Activated B cell treated with CpG ODN at 0.5 μM for 24 hours (primary cell): ENCODE data around the gene LSM2. TPM values are rescaled to one million over a fixed set of nuclear protein-coding genes. Genes with fewer than 3 reads are reported as not detected.

Experiments
- ATAC-seq: fragments of 200-7000 bp; cut with Tn5 transposase; one replicate; pipeline ENCODE4 v1.10.0; 2021; ENCODE audit warnings: low read depth, mild to moderate bottlenecking, moderate library complexity
- CTCF ChIA-PET: fragments of 350-600 bp; sonication (Branson Sonifier 250); formaldehyde crosslinking; loops from one replicate; lab custom pipeline; 2021; ENCODE audit warnings: antibody characterized with exemption; lab: Charles Lee
- POLR2A ChIA-PET: fragments of 350-600 bp; sonication (Branson Sonifier 250); formaldehyde crosslinking; loops from one replicate; lab custom pipeline; 2021; ENCODE audit warnings: antibody characterized with exemption; lab: Charles Lee
- DNase-seq: peaks from one replicate; pipeline ENCODE4 v3.0.0; 2022
- H3K27ac Mint-ChIP-seq: one replicate; pipeline ENCODE4 v1.8.0; 2020; ENCODE audit warnings: mixed read lengths
- H3K27me3 Mint-ChIP-seq: one replicate; pipeline ENCODE4 v1.8.0; 2021; ENCODE audit warnings: mixed read lengths
- H3K36me3 Mint-ChIP-seq: one replicate; pipeline ENCODE4 v1.8.0; 2021; ENCODE audit warnings: low read depth, mixed read lengths
- H3K4me1 Mint-ChIP-seq: one replicate; pipeline ENCODE4 v1.8.0; 2021; ENCODE audit warnings: mixed read lengths
- H3K4me3 Mint-ChIP-seq: one replicate; pipeline ENCODE4 v1.8.0; 2020; ENCODE audit warnings: mild to moderate bottlenecking, mixed read lengths
- H3K9me3 Mint-ChIP-seq: one replicate; pipeline ENCODE4 v1.8.0; 2020; ENCODE audit warnings: mixed read lengths
- CTCF ChIP-seq: fragments of 200-600 bp; IDR thresholded peaks from one replicate; pipeline ENCODE4 v1.8.0; 2022; ENCODE audit warnings: antibody characterized with exemption, mild to moderate bottlenecking
- intact Hi-C: fragments of 100-400 bp; cut with micrococcal nuclease; formaldehyde crosslinking; loops from one replicate; pipeline ENCODE4 v1.15.1; 2024
- total RNA-seq: library from RNA; stranded (reverse); gene quantifications from 2 replicates; pipeline ENCODE4 v1.2.3, GENCODE V29; 2022

The LSM2 gene
- total RNA-seq, 1 donor from 2014 or later = 61.8 TPM

- DNase-seq = no peak
- no peak for TF ChIP-seq CTCF
- POLR2A ChIA-PET = interaction anchor here (0.6 to 4.4 kb wide), 7 partner anchors 14 to 131 kb away, joined by 3 to 43 read pairs (median 7); partner anchors contain the start of genes C6orf47, CLIC1, LSM2 and MSH5
- H3K27ac Mint-ChIP-seq = peak overlapping the region; percentile 72
- ATAC-seq = no peak
- CTCF ChIA-PET = interaction anchor here (0.6 to 1.6 kb wide), 10 partner anchors 9 to 208 kb away, joined by 3 to 8 read pairs (median 4); partner anchors contain the start of genes CLIC1, DDAH2, LSM2 and MSH5
- intact Hi-C loops = loop anchor here (1.0 kb wide), 1 partner anchor 244 kb away; the partner anchor contains the start of gene NFKBIL1
- peaks cover 67% of the 10 kb centered on the region for H3K4me1 Mint-ChIP-seq
- H3K9me3 Mint-ChIP-seq = no peaks in the 10 kb centered on the region
- no peaks in the 10 kb centered on the region for H3K27me3 Mint-ChIP-seq
- H3K4me3 Mint-ChIP-seq = peak overlapping the region; percentile 42
- peaks cover 45% of the 10 kb centered on the region for H3K36me3 Mint-ChIP-seq
These were observed 15.3 kb downstream of the LSM2 start for GRCh38 chr6:31791324-31792089.

- DNase-seq (no peak), ATAC-seq (no peak)
- Mint-ChIP-seq H3K27me3 (no peaks in the 10 kb centered on the region), H3K9me3 (no peaks in the 10 kb centered on the region), H3K4me1 (peaks cover 21% of the 10 kb centered on the region), H3K4me3 (no peak overlapping the region), H3K36me3 (peaks cover 56% of the 10 kb centered on the region), H3K27ac (no peak overlapping the region)
- POLR2A ChIA-PET = interaction anchor here (1.3 kb wide), 1 partner anchor 10 kb away, joined by 5 read pairs; the partner anchor contains the start of gene VARS1
- CTCF ChIA-PET = no interaction called here
- intact Hi-C loops = no loop called here
- no peak for TF ChIP-seq CTCF
These were observed 21.3 kb downstream of the LSM2 start for GRCh38 chr6:31785475-31785874.

- no peaks in the 10 kb centered on the region for H3K27me3 Mint-ChIP-seq
- no peak for ATAC-seq
- DNase-seq = no peak
- intact Hi-C loops = no loop called here
- no peak overlapping the region for H3K27ac Mint-ChIP-seq
- H3K4me1 Mint-ChIP-seq = peaks cover 12% of the 10 kb centered on the region
- peaks cover 60% of the 10 kb centered on the region for H3K36me3 Mint-ChIP-seq
- no peak overlapping the region for H3K4me3 Mint-ChIP-seq
- CTCF ChIA-PET = no interaction called here
- no peaks in the 10 kb centered on the region for H3K9me3 Mint-ChIP-seq
- POLR2A ChIA-PET = interaction anchor here (0.5 to 1.6 kb wide), 3 partner anchors 13 to 90 kb away, joined by 3 to 13 read pairs (median 4); partner anchors contain the start of gene MSH5
- TF ChIP-seq CTCF = no peak
These were observed 22.5 kb downstream of the LSM2 start for GRCh38 chr6:31784098-31784925.

- no peak overlapping the region for H3K27ac Mint-ChIP-seq
- no peaks in the 10 kb centered on the region for H3K27me3 Mint-ChIP-seq
- peaks cover 67% of the 10 kb centered on the region for H3K36me3 Mint-ChIP-seq
- intact Hi-C loops = no loop called here
- H3K4me3 Mint-ChIP-seq = no peak overlapping the region
- H3K9me3 Mint-ChIP-seq = no peaks in the 10 kb centered on the region
- DNase-seq (no peak), ATAC-seq (no peak)
- peaks cover 5% of the 10 kb centered on the region for H3K4me1 Mint-ChIP-seq
- TF ChIP-seq CTCF = no peak
- ChIA-PET CTCF (no interaction called here), POLR2A (interaction anchor here (0.8 kb wide), 1 partner anchor 145 kb away, joined by 4 read pairs; no protein-coding TSS in a partner anchor)
These were observed 24.5 kb downstream of the LSM2 start for GRCh38 chr6:31782126-31782855.
